PC-9 (cell line): ENCODE results near the gene SLC22A1. TPM values are rescaled to one million over a fixed set of nuclear protein-coding genes. Genes with fewer than 3 reads are reported as not detected.

ENCODE experiments used
- BruUV-seq: library from RNA; stranded (reverse); fragments of 400-500 nt; replicated peaks from 2 replicates; lab custom pipeline; 2021; lab: Mats Ljungman, UMichigan
- CTCF ChIA-PET: fragments of 300-600 bp; sonication (Branson Sonifier 250); formaldehyde crosslinking; loops from one replicate; lab custom pipeline; 2022; ENCODE audit warnings: antibody characterized with exemption; lab: Charles Lee
- POLR2A ChIA-PET: fragments of 300-600 bp; sonication (Branson Sonifier 250); formaldehyde crosslinking; loops from one replicate; lab custom pipeline; 2022; ENCODE audit warnings: antibody characterized with exemption; ENCODE audit not compliant: unreplicated experiment; lab: Charles Lee
- DNase-seq, 2 experiments: peaks; one replicate each; pipeline versions ENCODE4 v3.0.0 to v3.0.0-alpha.2; 2015 to 2022; ENCODE audit warnings: mixed read lengths in 1 of 2
- H2AFZ ChIP-seq: fragments of 200-600 bp; sonication (generic); 2 replicates; pipeline ENCODE4 v1.8.1; 2017; ENCODE audit warnings: antibody characterized with exemption
- H3F3A ChIP-seq: fragments of 200-600 bp; sonication (generic); 2 replicates; pipeline ENCODE4 v1.8.1; 2017; ENCODE audit warnings: antibody characterized with exemption, mild to moderate bottlenecking, low read depth; ENCODE audit not compliant: insufficient read depth
- H3K27ac ChIP-seq: fragments of 200-600 bp; sonication (generic); 2 replicates; pipeline ENCODE4 v1.6.1; 2016; ENCODE audit warnings: mixed run types
- H3K27me3 ChIP-seq: fragments of 200-600 bp; sonication (generic); 2 replicates; pipeline ENCODE4 v1.6.1; 2016; ENCODE audit warnings: low read depth, mixed run types; ENCODE audit not compliant: insufficient read depth
- H3K36me3 ChIP-seq: fragments of 200-600 bp; sonication (generic); 2 replicates; pipeline ENCODE4 v1.6.1; 2016; ENCODE audit warnings: low read depth, mixed run types
- H3K4me1 ChIP-seq: fragments of 200-600 bp; sonication (generic); replicated peaks from 2 replicates; pipeline ENCODE4 v1.6.1; 2016; ENCODE audit warnings: mixed run types; ENCODE audit not compliant: insufficient read depth
- H3K4me2 ChIP-seq: fragments of 200-600 bp; sonication (generic); 2 replicates; pipeline ENCODE4 v1.6.1; 2017; ENCODE audit warnings: mixed run types
- H3K4me3 ChIP-seq: fragments of 200-600 bp; sonication (generic); 2 replicates; pipeline ENCODE4 v1.6.1; 2016; ENCODE audit warnings: mixed run types
- H3K79me2 ChIP-seq: fragments of 200-600 bp; sonication (generic); 2 replicates; pipeline ENCODE4 v1.6.1; 2017; ENCODE audit warnings: low read depth, mixed run types
- H3K9me2 ChIP-seq: fragments of 200-600 bp; sonication (generic); 2 replicates; pipeline ENCODE4 v1.8.1; 2017; ENCODE audit warnings: mild to moderate bottlenecking; ENCODE audit not compliant: insufficient read depth
- H3K9me3 ChIP-seq: fragments of 200-600 bp; sonication (generic); 2 replicates; pipeline ENCODE4 v1.8.1; 2016; ENCODE audit warnings: low read depth; ENCODE audit not compliant: insufficient read depth
- H4K20me1 ChIP-seq: fragments of 200-600 bp; sonication (generic); 2 replicates; pipeline ENCODE4 v1.8.1; 2017; ENCODE audit not compliant: insufficient read depth
- EZH2 ChIP-seq: fragments of 200-600 bp; sonication (generic); IDR thresholded peaks from 2 replicates; pipeline ENCODE4 v1.8.0; 2017; ENCODE audit warnings: antibody characterized with exemption, low read depth
- intact Hi-C: fragments of 100-400 bp; cut with micrococcal nuclease; formaldehyde crosslinking; loops from one replicate; pipeline ENCODE4 v1.10.0; 2022; ENCODE audit not compliant: unreplicated experiment
- total RNA-seq: library from RNA; stranded (reverse); gene quantifications from 2 replicates; pipeline ENCODE4 v1.2.3, GENCODE V29; 2021
- TF ChIP-seq, protein P1 (sequence below): fragments of 200-600 bp; sonication (generic); conservative IDR thresholded peaks from 2 replicates; pipeline ENCODE4 v1.6.1; 2017; ENCODE audit warnings: mixed run types, antibody characterized with exemption, mild to moderate bottlenecking, moderate library complexity

Gene SLC22A1
- total RNA-seq, 1 experiment from 2014 or later: not detected

- Histone ChIP-seq H4K20me1 (no peaks in the 10 kb centered on the region), H3K27me3 (no peaks in the 10 kb centered on the region), H3K9me2 (no peaks in the 10 kb centered on the region; the same call in 1 of the 2 replicates), H3F3A (no peaks in the 10 kb centered on the region), H3K4me1 (no peaks in the 10 kb centered on the region), H3K27ac (no peak overlapping the region), H3K4me2 (no peak overlapping the region), H3K36me3 (no peaks in the 10 kb centered on the region), H3K79me2 (no peaks in the 10 kb centered on the region), H2AFZ (no peak overlapping the region), H3K4me3 (no peak overlapping the region), H3K9me3 (peaks cover 4% of the 10 kb centered on the region; the same call in 1 of the 2 replicates)
- intact Hi-C loops: no loop called here
- no TSS peak for BruUV-seq
- CTCF ChIA-PET: no interaction called here
- no peak for DNase-seq
- TF ChIP-seq, protein P1, sequence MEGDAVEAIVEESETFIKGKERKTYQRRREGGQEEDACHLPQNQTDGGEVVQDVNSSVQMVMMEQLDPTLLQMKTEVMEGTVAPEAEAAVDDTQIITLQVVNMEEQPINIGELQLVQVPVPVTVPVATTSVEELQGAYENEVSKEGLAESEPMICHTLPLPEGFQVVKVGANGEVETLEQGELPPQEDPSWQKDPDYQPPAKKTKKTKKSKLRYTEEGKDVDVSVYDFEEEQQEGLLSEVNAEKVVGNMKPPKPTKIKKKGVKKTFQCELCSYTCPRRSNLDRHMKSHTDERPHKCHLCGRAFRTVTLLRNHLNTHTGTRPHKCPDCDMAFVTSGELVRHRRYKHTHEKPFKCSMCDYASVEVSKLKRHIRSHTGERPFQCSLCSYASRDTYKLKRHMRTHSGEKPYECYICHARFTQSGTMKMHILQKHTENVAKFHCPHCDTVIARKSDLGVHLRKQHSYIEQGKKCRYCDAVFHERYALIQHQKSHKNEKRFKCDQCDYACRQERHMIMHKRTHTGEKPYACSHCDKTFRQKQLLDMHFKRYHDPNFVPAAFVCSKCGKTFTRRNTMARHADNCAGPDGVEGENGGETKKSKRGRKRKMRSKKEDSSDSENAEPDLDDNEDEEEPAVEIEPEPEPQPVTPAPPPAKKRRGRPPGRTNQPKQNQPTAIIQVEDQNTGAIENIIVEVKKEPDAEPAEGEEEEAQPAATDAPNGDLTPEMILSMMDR: no peak
- TF ChIP-seq EZH2: no peak
- POLR2A ChIA-PET: no interaction called here
Observed at GRCh38 chr6:160147146-160147536, 25.5 kb downstream of the SLC22A1 start.

GRCh38 chr6:160154471-160154870 is 32.9 kb downstream of the SLC22A1 start:
- BruUV-seq: no TSS peak
- Histone ChIP-seq H3K4me3 (no peak overlapping the region), H3K27ac (no peak overlapping the region), H3K27me3 (no peaks in the 10 kb centered on the region), H2AFZ (no peak overlapping the region), H4K20me1 (no peaks in the 10 kb centered on the region), H3F3A (no peaks in the 10 kb centered on the region), H3K9me3 (peaks cover 3% of the 10 kb centered on the region; the same call in 1 of the 2 replicates), H3K4me2 (no peak overlapping the region), H3K36me3 (no peaks in the 10 kb centered on the region), H3K9me2 (no peaks in the 10 kb centered on the region), H3K79me2 (no peaks in the 10 kb centered on the region), H3K4me1 (no peaks in the 10 kb centered on the region)
- ChIA-PET CTCF (no interaction called here), POLR2A (no interaction called here)
- no peak for DNase-seq
- TF ChIP-seq, protein P1: no peak
- TF ChIP-seq EZH2: no peak
- intact Hi-C loops: no loop called here

- Histone ChIP-seq H3K79me2 (no peaks in the 10 kb centered on the region), H3K9me3 (peaks cover 3% of the 10 kb centered on the region), H2AFZ (no peak overlapping the region), H3K27ac (no peak overlapping the region), H3K9me2 (no peaks in the 10 kb centered on the region), H3K36me3 (no peaks in the 10 kb centered on the region), H3K27me3 (no peaks in the 10 kb centered on the region), H4K20me1 (no peaks in the 10 kb centered on the region), H3K4me2 (no peak overlapping the region), H3F3A (no peaks in the 10 kb centered on the region), H3K4me3 (no peak overlapping the region), H3K4me1 (no peaks in the 10 kb centered on the region)
- ChIA-PET POLR2A (no interaction called here), CTCF (no interaction called here)
- no peak for DNase-seq
- no peak for TF ChIP-seq EZH2
- TF ChIP-seq, protein P1: no peak
- no TSS peak for BruUV-seq
- intact Hi-C loops: no loop called here
Observed at GRCh38 chr6:160156842-160157241, 35.2 kb downstream of the SLC22A1 start.
